PC-3 (cell line): ENCODE data around the gene BRPF1.

Source experiments
- CTCF ChIP-seq: fragments of 300-600 bp; sonication (generic); conservative IDR thresholded peaks from 2 replicates; pipeline ENCODE4 v1.5.1; 2017; ENCODE audit warnings: antibody characterized with exemption, low read depth, mild to moderate bottlenecking, low read length
- EZH2phosphoT487 ChIP-seq: fragments of 300-600 bp; sonication (generic); IDR thresholded peaks from 2 replicates; pipeline ENCODE4 v1.6.1; 2018; ENCODE audit warnings: mild to moderate bottlenecking, antibody characterized with exemption, low read length, borderline replicate concordance

DNA sequence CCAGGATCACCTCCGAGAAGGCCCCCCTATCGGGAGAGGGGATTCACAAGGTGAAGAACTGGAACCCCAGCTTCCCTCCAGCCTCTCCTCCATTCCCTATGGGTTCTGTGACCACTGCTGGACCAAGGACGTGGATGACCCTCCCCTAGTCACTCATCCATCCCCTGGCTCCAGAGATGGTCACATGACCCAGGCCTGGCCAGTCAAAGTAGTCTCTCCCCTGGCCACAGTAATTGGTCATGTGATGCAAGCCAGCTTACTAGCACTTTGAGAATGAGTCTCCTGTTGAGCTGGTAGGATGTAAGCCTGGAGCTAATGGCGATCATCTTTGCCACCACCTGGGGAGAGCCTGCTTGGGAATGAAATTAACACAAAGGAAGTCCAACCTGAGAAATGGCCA is 34.3 kb downstream of the BRPF1 start:
- TF ChIP-seq EZH2phosphoT487 (no peak), CTCF (no peak)
